ENCODE data around the gene ADGRV1.
"Not testable (repeated sequence)": the region's sequence is repeated elsewhere in the genome, so short reads cannot be mapped to it uniquely, and the experiment has no call there.

ADGRV1 gene

GRCh38 chr5:90571147-90571773 is 12.7 kb downstream of the ADGRV1 start:
- no peak overlapping the region for H3K4me3 ChIP-seq
- DNase-seq (ENCODE audit: low read depth, low spot score): no peak
- no peak overlapping the region for H3K9ac ChIP-seq (ENCODE audit: insufficient read length)
- TF ChIP-seq FOXP2 (optimal IDR thresholded peaks at IDR 0.05; ENCODE audit: control extremely low read depth, extremely low read length, insufficient read depth) (no peak), EZH2 (IDR thresholded peaks at IDR 0.05) (no peak), POLR2AphosphoS5 (IDR thresholded peaks at IDR 0.05; ENCODE audit: borderline replicate concordance, low read depth, low read length) (no peak)
- H3K9me3 ChIP-seq (ENCODE audit: low read depth, low read length): no peaks in the 10 kb centered on the region; the same call in 1 of the 2 replicates
- no peak overlapping the region for H3K27ac ChIP-seq
- H3K36me3 ChIP-seq (ENCODE audit: insufficient read depth, low read length): no peaks in the 10 kb centered on the region

- Histone ChIP-seq H3K4me3 (no peak overlapping the region), H3K36me3 (ENCODE audit: insufficient read depth, low read length) (no peaks in the 10 kb centered on the region), H3K9me3 (ENCODE audit: low read depth, low read length) (no peaks in the 10 kb centered on the region), H3K27ac (no peak overlapping the region), H3K9ac (ENCODE audit: insufficient read length) (no peak overlapping the region)
- TF ChIP-seq EZH2 (IDR thresholded peaks at IDR 0.05) (no peak), FOXP2 (optimal IDR thresholded peaks at IDR 0.05; ENCODE audit: control extremely low read depth, extremely low read length, insufficient read depth) (no peak), POLR2AphosphoS5 (IDR thresholded peaks at IDR 0.05; ENCODE audit: borderline replicate concordance, low read depth, low read length) (no peak)
- no peak for DNase-seq (ENCODE audit: low read depth, low spot score)
Measured at GRCh38 chr5:90575712-90576111, 17.1 kb downstream of the ADGRV1 start.

GRCh38 chr5:90576566-90576965 is 18.0 kb downstream of the ADGRV1 start:
- H3K9ac ChIP-seq (ENCODE audit: insufficient read length); DNase-seq (ENCODE audit: low read depth, low spot score); H3K27ac ChIP-seq; H3K36me3 ChIP-seq (ENCODE audit: insufficient read depth, low read length); H3K9me3 ChIP-seq (ENCODE audit: low read depth, low read length); H3K4me3 ChIP-seq: not testable (repeated sequence)

GRCh38 chr5:90579905-90580304 is 21.3 kb downstream of the ADGRV1 start:
- H3K9me3 ChIP-seq (ENCODE audit: low read depth, low read length); H3K36me3 ChIP-seq (ENCODE audit: insufficient read depth, low read length); DNase-seq (ENCODE audit: low read depth, low spot score); H3K27ac ChIP-seq; H3K9ac ChIP-seq (ENCODE audit: insufficient read length); H3K4me3 ChIP-seq: not testable (repeated sequence)

GRCh38 chr5:90581956-90582355 is 23.4 kb downstream of the ADGRV1 start:
- Histone ChIP-seq H3K4me3 (no peak overlapping the region), H3K9ac (ENCODE audit: insufficient read length) (no peak overlapping the region), H3K36me3 (ENCODE audit: insufficient read depth, low read length) (no peaks in the 10 kb centered on the region), H3K9me3 (ENCODE audit: low read depth, low read length) (no peaks in the 10 kb centered on the region), H3K27ac (no peak overlapping the region)
- DNase-seq (ENCODE audit: low read depth, low spot score): no peak
- no peak for TF ChIP-seq POLR2AphosphoS5 (IDR thresholded peaks at IDR 0.05; ENCODE audit: borderline replicate concordance, low read depth, low read length)

- H3K27ac ChIP-seq: no peak overlapping the region
- TF ChIP-seq FOXP2 (optimal IDR thresholded peaks at IDR 0.05; ENCODE audit: control extremely low read depth, extremely low read length, insufficient read depth) (no peak), POLR2AphosphoS5 (IDR thresholded peaks at IDR 0.05; ENCODE audit: borderline replicate concordance, low read depth, low read length) (no peak), EZH2 (IDR thresholded peaks at IDR 0.05) (no peak)
Measured at GRCh38 chr5:90585337-90585986, 26.9 kb downstream of the ADGRV1 start.

GRCh38 chr5:90586469-90586868 is 27.9 kb downstream of the ADGRV1 start:
- TF ChIP-seq POLR2AphosphoS5 (IDR thresholded peaks at IDR 0.05; ENCODE audit: borderline replicate concordance, low read depth, low read length): no peak
- no peak for TF ChIP-seq EZH2 (IDR thresholded peaks at IDR 0.05)
- TF ChIP-seq FOXP2 (optimal IDR thresholded peaks at IDR 0.05; ENCODE audit: control extremely low read depth, extremely low read length, insufficient read depth): no peak
- H3K9ac ChIP-seq (ENCODE audit: insufficient read length): no peak overlapping the region
- DNase-seq (ENCODE audit: low read depth, low spot score): no peak
- no peaks in the 10 kb centered on the region for H3K36me3 ChIP-seq (ENCODE audit: insufficient read depth, low read length)
- H3K9me3 ChIP-seq (ENCODE audit: low read depth, low read length): no peaks in the 10 kb centered on the region
- H3K4me3 ChIP-seq: no peak overlapping the region
- H3K27ac ChIP-seq: no peak overlapping the region

More at GRCh38 chr5:90585337-90585986, 26.9 kb downstream of the ADGRV1 start:
- no peak for DNase-seq (ENCODE audit: low read depth, low spot score)
- Histone ChIP-seq H3K4me3 (no peak overlapping the region), H3K36me3 (ENCODE audit: insufficient read depth, low read length) (no peaks in the 10 kb centered on the region), H3K9me3 (ENCODE audit: low read depth, low read length) (no peaks in the 10 kb centered on the region), H3K9ac (ENCODE audit: insufficient read length) (no peak overlapping the region)

- no peak for DNase-seq (ENCODE audit: low read depth, low spot score)
- TF ChIP-seq FOXP2 (optimal IDR thresholded peaks at IDR 0.05; ENCODE audit: control extremely low read depth, extremely low read length, insufficient read depth): no peak
- no peak for TF ChIP-seq EZH2 (IDR thresholded peaks at IDR 0.05)
- no peak for TF ChIP-seq POLR2AphosphoS5 (IDR thresholded peaks at IDR 0.05; ENCODE audit: borderline replicate concordance, low read depth, low read length)
- no peak overlapping the region for H3K9ac ChIP-seq (ENCODE audit: insufficient read length)
- no peaks in the 10 kb centered on the region for H3K36me3 ChIP-seq (ENCODE audit: insufficient read depth, low read length)
- H3K27ac ChIP-seq: no peak overlapping the region
- no peak overlapping the region for H3K4me3 ChIP-seq
- no peaks in the 10 kb centered on the region for H3K9me3 ChIP-seq (ENCODE audit: low read depth, low read length)
Measured at GRCh38 chr5:90590170-90590569, 31.6 kb downstream of the ADGRV1 start.

GRCh38 chr5:90593083-90593482 is 34.5 kb downstream of the ADGRV1 start:
- not testable (repeated sequence) for H3K27ac ChIP-seq; H3K9me3 ChIP-seq (ENCODE audit: low read depth, low read length); H3K4me3 ChIP-seq; H3K36me3 ChIP-seq (ENCODE audit: insufficient read depth, low read length); H3K9ac ChIP-seq (ENCODE audit: insufficient read length); DNase-seq (ENCODE audit: low read depth, low spot score)

- H3K9me3 ChIP-seq (ENCODE audit: low read depth, low read length); DNase-seq (ENCODE audit: low read depth, low spot score); H3K27ac ChIP-seq; H3K9ac ChIP-seq (ENCODE audit: insufficient read length); H3K36me3 ChIP-seq (ENCODE audit: insufficient read depth, low read length); H3K4me3 ChIP-seq: not testable (repeated sequence)
Measured at GRCh38 chr5:90595766-90596165, 37.2 kb downstream of the ADGRV1 start.

All from SK-N-MC (cell line).